Stomach (tissue), 4 donors: ENCODE measurements around the gene VEGFB.

Experiments used
- CTCF ChIP-seq, 7 experiments: fragments of 450-650 bp in 4 of 7; fragments of 200-600 bp in 3 of 7; sonication (generic) in 3 of 7; IDR thresholded peaks; one replicate each; pipeline ENCODE4 v1.5.1; 2016 to 2019; ENCODE audit warnings: antibody characterized with exemption in 7 of 7, control low read depth in 2 of 7, mild to moderate bottlenecking in 1 of 7
- POLR2A ChIP-seq, 4 donors: fragments of 450-650 bp; IDR thresholded peaks; one replicate each; pipeline ENCODE4 v1.6.1; 2016; ENCODE audit warnings: antibody characterized with exemption in 4 of 4, control low read depth in 2 of 4, mild to moderate bottlenecking in 1 of 4, moderate library complexity in 1 of 4
- POLR2AphosphoS5 ChIP-seq, 3 donors: sonication (generic); formaldehyde crosslinking; IDR thresholded peaks; one replicate each; pipeline ENCODE4 v1.6.1; 2016; ENCODE audit warnings: antibody characterized with exemption in 3 of 3

DNA sequence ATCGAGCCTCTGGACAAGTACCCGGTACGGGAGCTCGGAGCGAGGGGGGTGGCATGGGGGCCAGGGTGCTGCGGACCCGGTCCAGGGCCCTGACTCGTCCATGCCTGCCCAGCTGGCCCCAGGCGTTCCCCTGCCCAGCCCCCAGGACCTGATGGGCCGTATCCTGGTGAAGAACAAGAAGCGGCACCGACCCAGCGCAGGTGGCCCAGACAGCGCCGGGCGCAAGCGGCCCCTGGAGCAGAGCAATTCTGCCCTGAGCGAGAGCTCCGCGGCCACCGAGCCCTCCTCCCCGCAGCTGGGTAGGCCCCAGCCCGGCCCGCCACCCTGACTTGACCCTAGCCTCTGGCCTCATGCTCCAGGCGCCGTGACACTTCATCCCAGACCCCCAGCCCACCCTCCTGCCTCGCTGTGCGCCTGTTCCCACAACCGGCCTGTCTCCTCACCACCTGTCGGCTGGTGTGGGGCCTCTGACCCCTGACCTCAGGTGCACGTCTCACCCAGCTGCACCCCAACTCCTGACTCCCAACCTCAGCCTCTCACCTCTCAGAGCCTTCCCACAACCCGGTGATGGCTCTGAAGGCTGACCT, 24.7 kb downstream of the VEGFB start:
- no peak for TF ChIP-seq POLR2AphosphoS5 (IDR thresholded peaks at IDR 0.05)
- TF ChIP-seq CTCF (IDR thresholded peaks at IDR 0.05), result no peak
- TF ChIP-seq POLR2A (IDR thresholded peaks at IDR 0.05), result no peak
